Calu3 (cell line): ENCODE measurements around the gene SRR. TPM values are rescaled to one million over a fixed set of nuclear protein-coding genes. Genes with fewer than 3 reads are reported as not detected.

ENCODE experiments used
- BruUV-seq: library from RNA; stranded (reverse); fragments of 400-500 nt; replicated peaks from 2 replicates; lab custom pipeline; 2021; lab: Mats Ljungman, UMichigan
- CTCF ChIA-PET: fragments of 300-600 bp; sonication (Branson Sonifier 250); formaldehyde crosslinking; loops from one replicate; lab custom pipeline; 2022; ENCODE audit warnings: antibody characterized with exemption; lab: Charles Lee
- DNase-seq: peaks from one replicate; pipeline ENCODE4 v3.0.0; 2022
- H3K27ac Mint-ChIP-seq: one replicate; pipeline ENCODE4 v1.8.0; 2022; ENCODE audit warnings: mixed read lengths; ENCODE audit not compliant: unreplicated experiment
- H3K27me3 Mint-ChIP-seq: one replicate; pipeline ENCODE4 v1.8.0; 2022; ENCODE audit warnings: mixed read lengths; ENCODE audit not compliant: unreplicated experiment
- H3K36me3 Mint-ChIP-seq: one replicate; pipeline ENCODE4 v1.8.0; 2022; ENCODE audit warnings: mild to moderate bottlenecking, moderate library complexity, mixed read lengths; ENCODE audit not compliant: insufficient read depth, unreplicated experiment
- H3K4me1 Mint-ChIP-seq: one replicate; pipeline ENCODE4 v1.8.0; 2022; ENCODE audit warnings: mild to moderate bottlenecking, low read depth, mixed read lengths; ENCODE audit not compliant: unreplicated experiment
- H3K4me3 Mint-ChIP-seq: one replicate; pipeline ENCODE4 v1.8.0; 2022; ENCODE audit warnings: mild to moderate bottlenecking, low read depth, moderate library complexity, mixed read lengths; ENCODE audit not compliant: unreplicated experiment
- H3K9me3 Mint-ChIP-seq: one replicate; pipeline ENCODE4 v1.8.0; 2022; ENCODE audit warnings: low read depth, mixed read lengths; ENCODE audit not compliant: unreplicated experiment
- intact Hi-C: fragments of 100-400 bp; cut with micrococcal nuclease; formaldehyde crosslinking; loops from one replicate; pipeline ENCODE4 v1.10.0; 2022; ENCODE audit not compliant: unreplicated experiment
- total RNA-seq: library from RNA; stranded (reverse); gene quantifications from 2 replicates; pipeline ENCODE4 v1.2.3, GENCODE V29; 2022
- TF ChIP-seq, protein P1 (sequence below): fragments of 200-600 bp; IDR thresholded peaks from one replicate; pipeline ENCODE4 v1.8.0; 2022; ENCODE audit warnings: antibody characterized with exemption; ENCODE audit not compliant: unreplicated experiment

SRR gene
- total RNA-seq, 1 experiment from 2014 or later, result 6.4 TPM

DNA sequence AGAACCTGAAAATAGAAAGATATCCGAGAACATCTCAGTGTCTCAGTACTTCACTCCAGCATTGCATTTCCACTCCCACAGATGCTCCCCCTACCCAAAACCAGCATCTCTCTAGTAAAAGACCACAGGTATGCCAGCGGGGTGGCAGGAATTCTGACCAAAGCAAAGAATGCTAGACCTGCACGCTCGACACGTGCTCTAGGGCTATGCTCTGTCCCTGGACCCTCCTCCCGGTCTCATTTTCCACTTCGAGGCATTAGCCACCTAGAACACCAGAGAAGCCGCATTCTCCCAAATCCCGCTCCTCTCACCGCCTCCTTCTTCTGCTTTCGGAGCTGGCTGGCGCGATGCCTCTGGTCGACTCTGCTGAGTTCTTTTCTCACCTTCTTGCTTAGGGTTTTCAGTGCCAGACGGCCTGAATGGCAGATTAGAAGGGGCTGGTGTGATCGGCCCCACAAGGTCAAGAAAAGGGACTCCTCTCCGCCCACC, 32.0 kb downstream of the SRR start:
- Mint-ChIP-seq H3K4me1 (no peaks in the 10 kb centered on the region), H3K27ac (peak overlapping the region; percentile 96), H3K9me3 (no peaks in the 10 kb centered on the region), H3K27me3 (no peaks in the 10 kb centered on the region), H3K4me3 (peak overlapping the region; percentile 99), H3K36me3 (peaks cover 36% of the 10 kb centered on the region)
- TF ChIP-seq, protein P1, sequence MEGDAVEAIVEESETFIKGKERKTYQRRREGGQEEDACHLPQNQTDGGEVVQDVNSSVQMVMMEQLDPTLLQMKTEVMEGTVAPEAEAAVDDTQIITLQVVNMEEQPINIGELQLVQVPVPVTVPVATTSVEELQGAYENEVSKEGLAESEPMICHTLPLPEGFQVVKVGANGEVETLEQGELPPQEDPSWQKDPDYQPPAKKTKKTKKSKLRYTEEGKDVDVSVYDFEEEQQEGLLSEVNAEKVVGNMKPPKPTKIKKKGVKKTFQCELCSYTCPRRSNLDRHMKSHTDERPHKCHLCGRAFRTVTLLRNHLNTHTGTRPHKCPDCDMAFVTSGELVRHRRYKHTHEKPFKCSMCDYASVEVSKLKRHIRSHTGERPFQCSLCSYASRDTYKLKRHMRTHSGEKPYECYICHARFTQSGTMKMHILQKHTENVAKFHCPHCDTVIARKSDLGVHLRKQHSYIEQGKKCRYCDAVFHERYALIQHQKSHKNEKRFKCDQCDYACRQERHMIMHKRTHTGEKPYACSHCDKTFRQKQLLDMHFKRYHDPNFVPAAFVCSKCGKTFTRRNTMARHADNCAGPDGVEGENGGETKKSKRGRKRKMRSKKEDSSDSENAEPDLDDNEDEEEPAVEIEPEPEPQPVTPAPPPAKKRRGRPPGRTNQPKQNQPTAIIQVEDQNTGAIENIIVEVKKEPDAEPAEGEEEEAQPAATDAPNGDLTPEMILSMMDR, result no peak
- DNase-seq, result no peak
- TSS peak; percentile 59 for BruUV-seq
- CTCF ChIA-PET, result interaction anchor here (0.7 to 1.2 kb wide), 3 partner anchors 23 to 672 kb away, joined by 3 to 5 read pairs (median 3); no protein-coding TSS in a partner anchor
- intact Hi-C loops, result no loop called here

DNA sequence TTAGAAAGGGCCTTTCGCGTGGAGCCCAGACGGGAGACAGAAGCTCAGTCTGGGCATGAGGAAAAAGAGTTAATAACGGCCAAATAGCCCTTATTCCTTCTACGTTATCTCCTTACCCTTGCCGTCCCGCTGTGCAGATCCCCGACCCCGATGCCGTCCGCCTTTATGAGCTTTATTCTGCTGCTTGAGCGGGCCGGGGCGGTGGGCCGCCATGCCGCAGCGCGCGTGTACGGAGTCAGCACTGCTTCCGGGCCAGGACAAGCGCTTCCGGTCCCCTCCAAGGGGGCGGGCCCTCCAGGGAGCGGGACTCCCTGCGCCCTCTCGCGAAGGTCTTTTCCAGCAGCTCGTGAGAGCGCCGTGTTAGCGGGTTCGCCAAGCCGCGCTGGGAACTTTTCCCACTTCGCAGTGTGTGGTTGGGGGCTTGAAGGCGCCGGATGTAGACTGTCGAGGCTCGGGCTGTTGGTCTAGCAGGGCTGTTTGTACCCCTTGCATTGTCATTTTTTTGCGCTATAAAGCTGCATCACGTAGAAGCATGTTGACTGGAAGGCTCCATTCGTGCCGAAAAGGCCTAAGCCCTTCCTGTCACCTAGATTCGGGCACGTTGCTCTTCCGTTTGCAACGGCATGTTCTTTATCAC, 32.6 kb downstream of the SRR start, which contains the start of gene TSR1:
TSR1 (minus strand) TSS at position 243 of the 637 bp plus-strand sequence; CDS start at position 213, 30 bp downstream.
- intact Hi-C loops, result no loop called here
- Mint-ChIP-seq H3K4me3 (peak within 1 kb of the TSS; percentile 99), H3K27me3 (no peaks in the 10 kb centered on the region), H3K9me3 (no peaks in the 10 kb centered on the region), H3K36me3 (peaks cover 36% of the 10 kb centered on the region), H3K27ac (peak within 1 kb of the TSS; percentile 96), H3K4me1 (no peaks in the 10 kb centered on the region)
- CTCF ChIA-PET, result interaction anchor here (1.1 to 1.2 kb wide), 3 partner anchors 10 to 80 kb away, joined by 3 to 5 read pairs (median 4); no protein-coding TSS in a partner anchor
- TF ChIP-seq, protein P1, result no peak
- peak; percentile 87 for DNase-seq
- BruUV-seq, result no TSS peak

DNA sequence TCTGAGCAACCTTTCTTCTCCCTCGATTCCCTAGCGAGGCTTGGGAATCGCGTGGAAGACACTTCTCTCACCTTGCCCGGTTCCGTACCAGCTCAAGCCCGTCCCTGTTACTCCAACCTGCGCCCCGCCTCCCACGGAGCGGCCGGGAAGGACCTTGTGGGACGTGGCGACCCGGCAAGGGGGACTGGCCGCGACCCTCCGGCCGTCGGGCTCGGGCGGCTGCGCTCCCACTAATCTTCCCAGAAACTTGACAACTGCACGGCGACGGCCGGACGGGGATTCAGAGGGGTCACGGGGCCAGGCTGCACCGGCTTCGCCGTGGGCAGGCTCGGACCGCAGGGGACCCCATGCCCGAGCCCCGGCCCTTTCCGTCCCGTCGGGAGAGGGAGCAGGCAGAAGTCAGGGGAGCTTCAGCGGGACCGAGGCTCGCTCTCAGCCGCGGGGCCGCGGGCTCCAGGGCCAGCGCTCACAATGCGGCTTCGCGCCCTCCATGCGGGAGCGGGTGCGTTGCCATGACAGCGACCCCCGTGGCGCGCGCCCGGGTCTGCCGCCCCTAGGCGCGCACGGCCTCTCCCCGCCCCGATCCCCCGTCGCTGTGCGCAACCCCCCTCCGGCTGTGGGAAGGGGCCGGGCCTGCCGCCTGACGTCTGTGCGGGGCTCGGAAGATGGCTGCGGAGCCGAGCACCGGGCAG, 33.2 kb downstream of the SRR start, which contains the start of gene SGSM2:
SGSM2 (plus strand) TSS at position 650 of the 692 bp plus-strand sequence. CDS start 188 bp downstream, outside the sequence.
- BruUV-seq, result no TSS peak
- no peaks in the 10 kb centered on the region for H3K4me1 Mint-ChIP-seq
- no peaks in the 10 kb centered on the region for H3K27me3 Mint-ChIP-seq
- CTCF ChIA-PET, result interaction anchor here (1.1 to 1.5 kb wide), 4 partner anchors 10 to 79 kb away, joined by 3 to 10 read pairs (median 4); no protein-coding TSS in a partner anchor
- intact Hi-C loops, result no loop called here
- peak; percentile 50 for DNase-seq
- no peaks in the 10 kb centered on the region for H3K9me3 Mint-ChIP-seq
- peak within 1 kb of the TSS; percentile 99 for H3K4me3 Mint-ChIP-seq
- H3K36me3 Mint-ChIP-seq, result peaks cover 36% of the 10 kb centered on the region
- TF ChIP-seq, protein P1, result no peak
- H3K27ac Mint-ChIP-seq, result peak within 1 kb of the TSS; percentile 96

DNA sequence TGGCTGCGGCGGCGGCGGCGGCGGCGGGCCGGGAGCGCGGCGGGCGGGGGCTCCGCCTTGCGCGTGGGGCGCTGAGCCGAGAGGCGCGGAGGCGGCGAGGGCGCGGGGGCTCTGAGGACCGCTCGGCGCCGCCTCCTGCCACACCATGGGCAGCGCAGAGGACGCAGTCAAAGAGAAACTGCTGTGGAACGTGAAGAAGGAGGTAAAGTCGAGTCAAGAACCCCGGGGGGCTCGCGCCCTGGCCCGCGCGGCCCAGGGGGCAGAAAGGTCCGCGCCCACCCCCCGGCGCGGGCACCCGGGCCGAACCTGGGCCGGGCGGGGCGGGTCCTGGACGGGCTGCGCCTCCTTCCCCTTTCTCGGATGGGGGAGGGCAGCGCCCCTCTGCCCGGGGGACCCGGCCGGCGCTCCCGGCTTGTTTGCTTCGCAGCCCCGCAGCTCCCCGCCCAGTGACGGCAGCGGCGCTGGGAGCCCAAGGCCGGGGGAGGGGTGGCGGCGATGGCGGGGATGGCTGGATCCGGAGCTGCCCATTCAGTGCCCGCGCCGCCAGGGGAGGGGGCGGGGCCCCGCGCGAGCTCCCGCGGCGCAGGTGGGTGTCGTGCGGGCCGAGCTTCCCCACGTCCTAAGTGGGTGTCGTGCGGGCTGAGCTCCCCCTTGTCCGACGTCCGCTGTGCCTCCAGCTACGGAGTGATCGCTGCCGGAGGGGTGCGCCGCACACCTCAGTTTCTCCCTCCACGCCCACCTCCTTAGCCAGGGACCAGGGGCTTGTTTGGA, 34.0 kb downstream of the SRR start:
- Mint-ChIP-seq H3K9me3 (no peaks in the 10 kb centered on the region), H3K27me3 (no peaks in the 10 kb centered on the region), H3K4me1 (no peaks in the 10 kb centered on the region), H3K36me3 (peaks cover 36% of the 10 kb centered on the region), H3K4me3 (peak overlapping the region; percentile 99), H3K27ac (no peak overlapping the region)
- intact Hi-C loops, result no loop called here
- BruUV-seq, result no TSS peak
- CTCF ChIA-PET, result interaction anchor here (0.6 to 1.5 kb wide), 2 partner anchors 15 to 22 kb away, joined by 3 to 10 read pairs; no protein-coding TSS in a partner anchor
- DNase-seq, result peak; percentile 69
- TF ChIP-seq, protein P1, result no peak
